Small intestine (tissue), 7 donors: Measurements from ENCODE around the gene HABP4. TPM values are rescaled to one million over a fixed set of nuclear protein-coding genes. Genes with fewer than 3 reads are reported as not detected.

Source experiments
- DNase-seq, 2 donors: peaks; one replicate each; pipeline versions ENCODE4 v3.0.0 to v3.0.0-alpha.2; 2013
- FAIRE-seq: peaks from 2 replicates; lab custom pipeline; 2012; peaks lifted over from hg19 to GRCh38; lab: Jason Lieb, UNC
- H3K27ac ChIP-seq, 3 donors: one replicate each; pipeline ENCODE4 v1.5.1; 2013; ENCODE audit warnings: low read length in 2 of 3, mild to moderate bottlenecking in 2 of 3, control low read depth in 1 of 3, inconsistent platforms in 1 of 3, low read depth in 1 of 3, moderate library complexity in 1 of 3
- H3K27me3 ChIP-seq, 3 donors: one replicate each; pipeline ENCODE4 v1.6.1; 2013; ENCODE audit warnings: low read length in 3 of 3, inconsistent platforms in 1 of 3; ENCODE audit not compliant: control insufficient read depth in 3 of 3, insufficient read depth in 3 of 3
- H3K36me3 ChIP-seq, 3 donors: one replicate each; pipeline ENCODE4 v1.6.1; 2013; ENCODE audit warnings: low read length in 3 of 3, inconsistent platforms in 1 of 3, low read depth in 1 of 3, mild to moderate bottlenecking in 1 of 3, moderate library complexity in 1 of 3; ENCODE audit not compliant: control insufficient read depth in 3 of 3, insufficient read depth in 2 of 3
- H3K4me1 ChIP-seq, 3 donors: one replicate each; pipeline ENCODE4 v1.6.1; 2013; ENCODE audit warnings: low read length in 2 of 3, inconsistent platforms in 1 of 3, low read depth in 1 of 3, mild to moderate bottlenecking in 1 of 3, moderate library complexity in 1 of 3; ENCODE audit not compliant: control insufficient read depth in 3 of 3, insufficient read depth in 2 of 3
- H3K4me3 ChIP-seq, 3 donors: one replicate each; pipeline ENCODE4 v1.5.1; 2013; ENCODE audit warnings: low read length in 3 of 3, control low read depth in 1 of 3, inconsistent platforms in 1 of 3, low read depth in 1 of 3, mild to moderate bottlenecking in 1 of 3, moderate library complexity in 1 of 3
- H3K9me3 ChIP-seq, 2 donors: one replicate each; pipeline ENCODE4 v1.6.1; 2013; ENCODE audit warnings: low read depth in 1 of 2, low read length in 1 of 2; ENCODE audit not compliant: control insufficient read depth in 2 of 2, insufficient read depth in 1 of 2
- WGBS, 3 donors: extraction: QIAGEN DNeasy Blood & Tissue Kit; methylation state at CpG; one replicate each; pipeline ENCODE4 v1.1.7; 2013; 5-methylcytosine and 5-hydroxymethylcytosine counted together
- polyA plus RNA-seq, 4 donors: library from polyadenylated mRNA; stranded (reverse) in 3 of 4; unstranded in 1 of 4; fragments of 200-250 nt in 3 of 4; fragments of 120-200 nt in 1 of 4; gene quantifications; one replicate each; pipeline versions ENCODE4 v1.2.1 to v1.2.3, GENCODE V29; 2013
- donor health status: healthy with polysubstance abuse.
- donor health status: control.
- donor health status: control.
- donor health status: Bipolar disorder and iron deficiency.
- donor health status: healthy.

Gene HABP4
- polyA plus RNA-seq, 4 donors: 1.1 to 7.9 (median 4.1) TPM

DNA sequence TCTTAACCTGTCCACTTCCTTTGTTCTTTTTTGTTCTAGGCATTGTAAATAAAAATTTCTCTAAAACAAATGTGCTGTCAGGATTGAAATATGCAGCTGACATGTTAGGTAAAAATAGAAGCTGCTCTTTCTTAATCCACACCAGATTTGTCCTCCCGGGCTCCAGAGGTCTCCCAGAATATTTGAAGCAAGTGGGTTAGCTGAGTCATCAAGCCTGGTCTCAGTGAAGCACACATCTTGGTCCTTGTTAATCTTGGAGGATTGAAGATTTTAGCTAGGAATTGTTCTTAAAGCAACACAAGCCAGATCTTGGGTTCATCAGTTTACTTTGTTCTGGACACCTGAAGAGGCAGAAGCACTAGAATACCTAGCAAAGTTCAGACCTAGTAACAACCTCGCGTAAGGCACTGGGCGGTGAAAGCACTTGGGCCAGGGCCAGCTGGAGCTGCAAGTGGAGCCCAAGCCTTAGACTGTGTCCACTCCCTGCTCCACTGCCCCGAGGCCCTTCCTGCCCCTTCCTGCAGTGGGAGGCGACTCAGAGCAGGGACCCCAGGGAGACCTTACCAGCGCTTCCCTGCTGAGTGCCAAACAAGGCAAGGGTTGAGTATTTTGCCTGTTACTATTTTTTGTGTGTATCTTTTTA, 36.5 kb downstream of the HABP4 start:
- FAIRE-seq (no peak), DNase-seq (no peak)
- H3K27me3 ChIP-seq: no peaks in the 10 kb centered on the region
- no peak overlapping the region for H3K4me3 ChIP-seq
- peaks cover 2 to 30% (median 3%) of the 10 kb centered on the region in 3 donors for H3K36me3 ChIP-seq
- no peaks in the 10 kb centered on the region for H3K9me3 ChIP-seq
- no peaks in the 10 kb centered on the region for H3K4me1 ChIP-seq
- H3K27ac ChIP-seq: no peak overlapping the region
- WGBS, 3 donors: 63 to 82% (median 77%) methylated on average over 7 of the region's 7 CpGs

GRCh38 chr9:96487029-96487396, 37.0 kb downstream of the HABP4 start:
- H3K4me1 ChIP-seq: no peaks in the 10 kb centered on the region
- no peaks in the 10 kb centered on the region for H3K9me3 ChIP-seq
- 48 to 65% (median 56%) methylated on average over 1 of the region's 1 CpG for WGBS, 3 donors
- peaks cover 2 to 35% (median 3%) of the 10 kb centered on the region in 3 donors for H3K36me3 ChIP-seq
- FAIRE-seq: no peak
- H3K27ac ChIP-seq: no peak overlapping the region
- H3K27me3 ChIP-seq: no peaks in the 10 kb centered on the region
- no peak overlapping the region for H3K4me3 ChIP-seq
- DNase-seq: no peak

DNA sequence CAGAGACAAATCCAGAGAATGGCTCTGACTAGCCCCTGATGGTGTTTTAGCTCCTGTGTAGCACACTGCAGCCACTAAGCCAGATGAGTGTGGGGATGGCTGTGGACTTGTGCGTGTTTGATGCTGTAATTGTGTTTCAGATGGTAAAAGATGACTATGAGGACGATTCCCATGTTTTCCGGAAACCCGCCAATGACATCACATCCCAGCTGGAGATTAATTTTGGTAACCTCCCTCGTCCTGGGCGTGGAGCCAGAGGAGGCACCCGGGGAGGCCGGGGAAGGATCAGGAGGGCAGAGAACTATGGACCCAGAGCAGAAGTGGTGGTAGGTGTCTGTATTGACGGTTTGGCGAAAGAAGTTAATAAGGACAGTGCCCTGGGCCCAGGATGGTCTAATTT, 38.0 kb downstream of the HABP4 start:
- no peak for DNase-seq
- WGBS, 3 donors: 71 to 76% (median 73%) methylated on average over 10 of the region's 10 CpGs
- Histone ChIP-seq H3K4me1 (no peaks in the 10 kb centered on the region), H3K9me3 (no peaks in the 10 kb centered on the region), H3K36me3 (peaks cover 2 to 42% (median 3%) of the 10 kb centered on the region in 3 donors), H3K27ac (no peak overlapping the region), H3K27me3 (no peaks in the 10 kb centered on the region), H3K4me3 (no peak overlapping the region)
- no peak for FAIRE-seq

- no peaks in the 10 kb centered on the region for H3K27me3 ChIP-seq
- H3K27ac ChIP-seq: no peak overlapping the region
- H3K36me3 ChIP-seq: peaks cover 2 to 45% (median 3%) of the 10 kb centered on the region in 3 donors
- WGBS, 3 donors: 90 to 93% (median 92%) methylated on average over 12 of the region's 12 CpGs
- FAIRE-seq (no peak), DNase-seq (no peak)
- no peaks in the 10 kb centered on the region for H3K9me3 ChIP-seq
- no peak overlapping the region for H3K4me3 ChIP-seq
- H3K4me1 ChIP-seq: no peaks in the 10 kb centered on the region
These were observed 39.6 kb downstream of the HABP4 start for GRCh38 chr9:96489482-96489979.

- no peaks in the 10 kb centered on the region for H3K9me3 ChIP-seq
- H3K4me1 ChIP-seq: no peaks in the 10 kb centered on the region
- no peak overlapping the region for H3K4me3 ChIP-seq
- H3K27ac ChIP-seq: no peak overlapping the region
- H3K27me3 ChIP-seq: no peaks in the 10 kb centered on the region
- DNase-seq (no peak), FAIRE-seq (no peak)
- H3K36me3 ChIP-seq: peaks cover 2 to 43% (median 3%) of the 10 kb centered on the region in 3 donors
- 92 to 93% (median 93%) methylated on average over 10 of the region's 10 CpGs for WGBS, 3 donors
These were observed 40.6 kb downstream of the HABP4 start for GRCh38 chr9:96490534-96491078.

- no peaks in the 10 kb centered on the region for H3K9me3 ChIP-seq
- peaks cover 2 to 47% (median 3%) of the 10 kb centered on the region in 3 donors for H3K36me3 ChIP-seq
- 71 to 75% (median 73%) methylated on average over 10 of the region's 10 CpGs for WGBS, 3 donors
- H3K27ac ChIP-seq: no peak overlapping the region
- no peak overlapping the region for H3K4me3 ChIP-seq
- FAIRE-seq: no peak
- no peak for DNase-seq
- H3K4me1 ChIP-seq: no peaks in the 10 kb centered on the region
- H3K27me3 ChIP-seq: no peaks in the 10 kb centered on the region
These were observed 41.3 kb downstream of the HABP4 start for GRCh38 chr9:96491079-96491879.

GRCh38 chr9:96491880-96492525, 42.0 kb downstream of the HABP4 start:
- peaks cover 2 to 49% (median 3%) of the 10 kb centered on the region in 3 donors for H3K36me3 ChIP-seq
- H3K27me3 ChIP-seq: no peaks in the 10 kb centered on the region
- H3K4me1 ChIP-seq: no peaks in the 10 kb centered on the region
- 87 to 93% (median 89%) methylated on average over 17 of the region's 17 CpGs for WGBS, 3 donors
- DNase-seq (no peak), FAIRE-seq (no peak)
- no peak overlapping the region for H3K4me3 ChIP-seq
- no peaks in the 10 kb centered on the region for H3K9me3 ChIP-seq
- H3K27ac ChIP-seq: no peak overlapping the region

DNA sequence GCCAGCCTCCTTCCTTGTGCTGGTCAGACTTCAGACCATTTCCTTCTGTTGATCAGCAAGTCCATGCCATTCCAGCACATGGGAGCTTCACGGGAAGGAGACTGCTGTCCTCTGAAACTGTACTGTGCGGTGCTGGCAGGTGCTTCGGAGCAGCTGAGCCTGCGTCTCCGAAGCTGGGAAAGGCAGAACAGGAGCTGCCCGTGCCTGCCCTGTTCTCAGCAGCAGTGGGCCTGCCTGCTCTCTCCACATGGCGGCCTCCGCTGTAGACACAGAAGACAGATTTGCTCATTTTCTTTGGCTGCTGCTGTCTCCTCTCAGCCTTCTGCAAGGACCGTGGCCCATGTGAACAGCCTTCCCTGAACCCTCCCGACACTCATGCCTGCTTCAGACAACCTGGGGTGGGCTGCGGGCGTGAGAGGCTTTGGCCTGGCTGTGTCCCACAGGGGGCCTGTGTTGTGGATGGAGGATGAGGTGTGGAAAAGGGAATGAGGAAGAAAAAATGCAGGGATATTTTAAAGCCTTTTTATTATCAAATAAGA, 43.1 kb downstream of the HABP4 start:
- H3K4me3 ChIP-seq: no peak overlapping the region
- no peaks in the 10 kb centered on the region for H3K27me3 ChIP-seq
- WGBS, 3 donors: 89 to 93% (median 89%) methylated on average over 12 of the region's 12 CpGs
- peaks cover 2 to 46% (median 3%) of the 10 kb centered on the region in 3 donors for H3K36me3 ChIP-seq
- FAIRE-seq (no peak), DNase-seq (no peak)
- no peaks in the 10 kb centered on the region for H3K9me3 ChIP-seq
- no peaks in the 10 kb centered on the region for H3K4me1 ChIP-seq
- no peak overlapping the region for H3K27ac ChIP-seq
